Measurements from ENCODE around the gene GRIK1. TPM values are rescaled to one million over a fixed set of nuclear protein-coding genes. Genes with fewer than 3 reads are reported as not detected.

Gene GRIK1
- total RNA-seq, 1 donor from 2014 or later, result 0.39 TPM

GRCh38 chr21:29658934-29659203, 280.9 kb downstream of the GRIK1 start:
- Mint-ChIP-seq H3K4me3 (ENCODE audit: unreplicated experiment) (no peak overlapping the region), H3K4me1 (ENCODE audit: low read depth, unreplicated experiment) (peaks cover 35% of the 10 kb centered on the region), H3K27ac (ENCODE audit: unreplicated experiment) (peak overlapping the region; percentile 63), H3K27me3 (ENCODE audit: unreplicated experiment) (no peaks in the 10 kb centered on the region), H3K36me3 (ENCODE audit: unreplicated experiment) (peaks cover 14% of the 10 kb centered on the region), H3K9me3 (ENCODE audit: unreplicated experiment) (peaks cover 6% of the 10 kb centered on the region)
- no peak for TF ChIP-seq CTCF (IDR thresholded peaks at IDR 0.05; ENCODE audit: partially characterized antibody, unreplicated experiment)
- no peak for DNase-seq

- Mint-ChIP-seq H3K4me3 (ENCODE audit: unreplicated experiment) (no peak overlapping the region), H3K27me3 (ENCODE audit: unreplicated experiment) (no peaks in the 10 kb centered on the region), H3K9me3 (ENCODE audit: unreplicated experiment) (peaks cover 6% of the 10 kb centered on the region), H3K27ac (ENCODE audit: unreplicated experiment) (peak overlapping the region; percentile 63), H3K4me1 (ENCODE audit: low read depth, unreplicated experiment) (peaks cover 35% of the 10 kb centered on the region), H3K36me3 (ENCODE audit: unreplicated experiment) (peaks cover 14% of the 10 kb centered on the region)
- DNase-seq, result no peak
- TF ChIP-seq CTCF (IDR thresholded peaks at IDR 0.05; ENCODE audit: partially characterized antibody, unreplicated experiment), result no peak
Observed at GRCh38 chr21:29658177-29658933, 281.4 kb downstream of the GRIK1 start.

GRCh38 chr21:29657240-29657989, 282.4 kb downstream of the GRIK1 start:
- H3K4me1 Mint-ChIP-seq (ENCODE audit: low read depth, unreplicated experiment), result peaks cover 33% of the 10 kb centered on the region
- no peak for DNase-seq
- peak overlapping the region; percentile 70 for H3K27ac Mint-ChIP-seq (ENCODE audit: unreplicated experiment)
- no peak overlapping the region for H3K4me3 Mint-ChIP-seq (ENCODE audit: unreplicated experiment)
- TF ChIP-seq CTCF (IDR thresholded peaks at IDR 0.05; ENCODE audit: partially characterized antibody, unreplicated experiment), result no peak
- H3K36me3 Mint-ChIP-seq (ENCODE audit: unreplicated experiment), result peaks cover 14% of the 10 kb centered on the region
- peaks cover 6% of the 10 kb centered on the region for H3K9me3 Mint-ChIP-seq (ENCODE audit: unreplicated experiment)
- H3K27me3 Mint-ChIP-seq (ENCODE audit: unreplicated experiment), result peaks cover 1% of the 10 kb centered on the region

GRCh38 chr21:29656504-29657239, 283.1 kb downstream of the GRIK1 start:
- Mint-ChIP-seq H3K4me3 (ENCODE audit: unreplicated experiment) (no peak overlapping the region), H3K4me1 (ENCODE audit: low read depth, unreplicated experiment) (peaks cover 27% of the 10 kb centered on the region), H3K9me3 (ENCODE audit: unreplicated experiment) (peaks cover 6% of the 10 kb centered on the region), H3K27ac (ENCODE audit: unreplicated experiment) (no peak overlapping the region), H3K36me3 (ENCODE audit: unreplicated experiment) (peaks cover 14% of the 10 kb centered on the region), H3K27me3 (ENCODE audit: unreplicated experiment) (peaks cover 1% of the 10 kb centered on the region)
- TF ChIP-seq CTCF (IDR thresholded peaks at IDR 0.05; ENCODE audit: partially characterized antibody, unreplicated experiment), result no peak
- DNase-seq, result no peak
